HG02642 (cell line): ENCODE measurements around the gene ABLIM2.

Experiments
- ATAC-seq: cut with Tn5 transposase; IDR thresholded peaks from one replicate; pipeline ENCODE4 v1.9.1; 2021; ENCODE audit warnings: mild to moderate bottlenecking; ENCODE audit not compliant: unreplicated experiment, poor library complexity

The ABLIM2 gene

DNA sequence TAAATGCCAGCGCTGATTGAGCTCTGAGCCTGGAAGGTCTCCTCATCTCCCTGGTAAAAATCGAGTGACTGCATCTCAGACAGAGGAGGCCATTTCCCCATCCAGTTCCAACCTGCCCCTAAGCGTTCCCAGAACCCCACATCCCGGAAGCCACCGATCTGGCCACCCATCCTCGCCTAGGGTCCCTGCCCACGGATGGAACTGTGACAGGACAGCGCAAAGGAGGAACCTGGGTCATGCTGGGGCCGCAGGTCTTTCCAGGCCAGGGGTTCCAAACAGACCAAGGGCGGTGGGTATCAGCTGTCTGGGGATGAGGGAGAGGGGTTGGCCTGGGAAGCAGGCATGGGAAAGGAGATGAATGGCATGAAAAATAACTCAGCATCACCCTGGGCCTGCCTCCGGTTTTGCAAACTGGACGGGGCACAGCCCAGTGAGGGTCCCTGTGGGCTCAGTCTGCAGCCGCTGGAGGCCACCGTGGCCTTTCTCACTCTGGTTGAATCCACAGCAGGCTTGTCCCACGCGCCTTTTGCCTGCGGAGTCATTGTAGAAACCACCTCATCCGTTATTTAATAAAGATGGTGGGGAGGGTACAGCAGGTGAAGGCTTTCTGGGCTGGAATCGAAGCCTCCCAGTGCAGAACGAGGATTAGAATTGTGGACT lies 49.1 kb downstream of the ABLIM2 start:
- no peak for ATAC-seq

DNA sequence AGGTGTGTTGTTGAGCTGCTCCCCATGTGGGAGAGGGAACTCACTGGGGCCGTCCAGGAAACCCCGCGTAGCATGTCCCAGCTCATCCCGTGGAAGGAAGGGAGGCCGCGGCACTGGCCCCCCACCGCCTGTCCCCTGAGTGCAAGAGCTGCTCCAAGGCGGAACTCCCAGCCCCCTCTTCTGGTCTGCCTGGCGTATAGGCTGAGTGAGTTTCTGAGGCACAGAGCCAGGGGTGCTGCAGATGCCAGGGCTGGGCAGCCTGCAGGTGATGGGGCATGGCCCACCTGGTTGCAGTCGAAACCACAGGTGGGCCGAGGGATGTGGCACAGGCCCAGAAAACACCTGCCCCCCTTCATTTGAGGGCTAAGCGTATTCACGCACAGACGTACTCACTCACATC lies 49.6 kb downstream of the ABLIM2 start:
- ATAC-seq, result no peak

DNA sequence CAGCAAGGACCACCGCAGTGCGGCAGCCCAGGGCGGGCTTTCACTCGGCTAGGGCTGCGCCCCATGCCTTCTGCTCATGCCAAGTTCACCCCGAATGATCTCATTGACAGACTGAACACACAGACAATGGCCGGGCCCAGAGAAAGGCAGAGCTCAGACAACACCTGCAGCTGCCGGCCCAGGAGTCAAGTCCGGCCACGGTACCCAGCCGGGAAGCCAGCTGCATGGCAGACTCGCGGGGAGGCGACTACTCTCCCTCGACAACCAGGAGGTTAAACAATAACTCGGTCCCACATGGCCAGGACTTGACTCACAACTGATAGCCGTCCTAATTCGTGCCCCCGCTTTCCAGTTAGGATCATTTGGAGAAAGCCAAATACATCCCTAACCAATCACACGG lies 50.4 kb downstream of the ABLIM2 start:
- no peak for ATAC-seq

DNA sequence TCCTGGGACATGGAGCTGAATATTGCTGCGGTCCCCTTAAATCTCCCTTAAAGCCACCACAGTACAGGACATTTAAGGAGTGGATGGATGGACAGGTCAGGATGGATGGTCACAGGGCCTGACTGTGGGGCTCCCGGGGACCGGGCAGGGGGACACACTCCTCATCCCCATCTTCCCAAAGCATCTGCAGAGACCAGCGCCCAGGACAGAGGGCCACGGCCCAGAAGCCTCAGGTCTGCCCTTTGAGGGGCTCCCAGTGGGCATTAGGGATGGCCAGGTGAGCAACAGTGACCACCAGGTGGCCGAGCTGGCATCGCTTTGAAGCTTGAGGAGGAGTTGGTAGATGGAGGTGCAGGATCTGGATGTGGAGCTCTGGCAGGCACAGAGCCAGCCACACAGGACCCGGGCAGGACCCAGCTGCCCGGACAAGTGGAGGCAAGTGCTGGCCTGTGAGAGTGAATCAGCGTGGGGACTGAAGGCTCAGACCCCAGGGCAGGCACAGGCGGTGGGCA lies 51.4 kb downstream of the ABLIM2 start:
- no peak for ATAC-seq

DNA sequence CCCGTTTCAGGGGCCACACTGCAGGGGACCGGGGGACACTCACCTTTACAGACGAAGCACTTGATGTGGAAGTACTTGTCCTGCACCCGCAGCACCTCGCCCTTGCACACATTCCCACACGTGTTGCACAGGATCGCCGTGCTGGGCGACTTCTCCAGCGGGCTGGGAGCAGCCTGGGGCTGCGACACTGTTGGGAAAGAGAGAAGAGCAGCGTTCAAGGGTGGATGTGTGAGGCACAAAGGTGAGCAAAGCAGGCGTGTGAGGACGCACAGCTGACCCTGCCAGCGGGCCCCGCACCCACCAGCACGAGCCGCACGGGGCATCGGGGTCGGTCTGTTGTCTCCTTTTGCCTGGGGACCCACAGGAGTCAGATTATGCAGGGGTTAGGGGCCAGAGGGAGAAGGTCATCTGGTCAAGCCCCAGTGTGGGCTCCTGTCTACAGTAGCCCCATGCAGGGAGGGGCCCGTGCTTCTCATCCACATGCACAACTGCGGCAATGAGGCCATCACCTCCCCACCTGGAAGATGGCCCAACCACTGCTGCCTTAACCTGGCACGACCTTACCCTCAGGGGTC lies 52.1 kb downstream of the ABLIM2 start:
- ATAC-seq, result no peak

DNA sequence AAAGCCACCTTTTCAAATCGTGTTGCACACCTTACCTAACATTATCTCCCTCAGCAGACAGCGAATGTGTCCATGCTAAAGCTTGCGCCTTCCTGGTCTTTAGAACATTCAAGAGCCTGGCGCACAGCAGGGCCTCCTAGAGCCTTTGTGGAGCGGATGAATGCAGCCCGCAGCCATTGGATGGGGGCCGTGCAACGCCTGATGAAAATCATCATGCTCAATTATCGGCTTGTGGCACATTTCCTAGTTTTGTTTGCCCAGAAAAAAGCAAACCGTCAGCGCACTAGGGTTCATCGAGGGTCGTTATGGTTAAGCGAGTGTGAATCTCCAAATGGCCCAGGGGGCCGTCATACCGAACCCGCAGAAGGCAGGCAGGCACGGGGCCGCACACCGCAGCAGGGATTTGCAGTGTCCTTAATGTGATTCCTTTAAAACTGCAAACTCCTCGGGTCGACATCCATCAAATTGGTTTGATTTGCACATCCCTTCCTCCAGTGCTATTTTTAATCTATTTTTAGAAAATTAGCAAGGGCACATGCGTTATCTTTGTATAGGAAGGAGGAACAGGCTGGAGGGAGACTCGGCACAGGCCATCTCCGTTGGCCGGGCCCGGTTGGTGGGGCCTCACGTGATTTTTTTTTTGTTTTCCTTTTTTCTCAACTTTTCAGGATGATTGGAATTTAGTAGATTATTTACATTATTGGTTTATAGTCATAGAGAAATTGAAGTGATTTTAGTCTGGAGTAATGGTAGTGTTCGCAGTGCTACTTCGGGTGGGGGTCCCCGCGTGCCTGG lies 53.1 kb downstream of the ABLIM2 start:
- no peak for ATAC-seq

DNA sequence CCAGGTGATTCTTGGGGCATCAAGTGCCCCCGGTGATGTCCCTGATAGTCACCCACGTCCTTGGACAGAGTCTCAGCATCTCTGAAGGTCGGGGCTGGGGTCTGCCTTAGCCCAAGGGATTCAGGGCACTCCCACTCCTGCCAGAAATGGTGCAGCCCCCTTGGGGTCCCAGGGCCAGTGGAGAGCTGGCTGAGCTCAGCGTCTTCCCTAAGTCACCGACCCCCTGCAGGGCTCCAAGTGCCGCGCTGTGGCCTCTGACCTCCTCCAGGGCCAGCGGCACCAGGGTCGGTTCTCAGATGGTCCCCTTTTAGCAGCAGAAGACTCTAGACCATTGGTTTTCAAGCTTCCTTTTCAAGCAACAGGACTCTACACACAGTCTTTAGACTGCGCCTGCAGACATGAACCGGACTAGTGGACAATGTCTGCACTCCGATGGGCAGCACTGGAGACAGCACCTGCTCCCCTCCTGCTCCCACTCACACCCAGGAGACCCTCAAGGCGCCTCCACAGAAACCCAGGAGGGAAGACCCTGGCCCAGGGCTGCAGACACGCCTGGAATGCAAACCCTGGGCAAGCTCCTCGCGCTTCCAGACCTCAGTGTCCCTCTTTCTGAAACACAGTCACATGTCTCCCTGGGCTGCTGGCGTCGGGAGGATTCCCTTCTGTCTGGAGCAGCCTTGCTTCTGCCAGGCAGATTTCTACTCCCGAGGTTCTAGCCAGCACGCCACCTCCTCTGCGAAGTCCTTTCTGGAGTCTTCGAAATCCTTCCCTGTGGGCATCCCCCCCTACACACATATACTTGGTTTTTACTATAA lies 53.9 kb downstream of the ABLIM2 start:
- no peak for ATAC-seq

DNA sequence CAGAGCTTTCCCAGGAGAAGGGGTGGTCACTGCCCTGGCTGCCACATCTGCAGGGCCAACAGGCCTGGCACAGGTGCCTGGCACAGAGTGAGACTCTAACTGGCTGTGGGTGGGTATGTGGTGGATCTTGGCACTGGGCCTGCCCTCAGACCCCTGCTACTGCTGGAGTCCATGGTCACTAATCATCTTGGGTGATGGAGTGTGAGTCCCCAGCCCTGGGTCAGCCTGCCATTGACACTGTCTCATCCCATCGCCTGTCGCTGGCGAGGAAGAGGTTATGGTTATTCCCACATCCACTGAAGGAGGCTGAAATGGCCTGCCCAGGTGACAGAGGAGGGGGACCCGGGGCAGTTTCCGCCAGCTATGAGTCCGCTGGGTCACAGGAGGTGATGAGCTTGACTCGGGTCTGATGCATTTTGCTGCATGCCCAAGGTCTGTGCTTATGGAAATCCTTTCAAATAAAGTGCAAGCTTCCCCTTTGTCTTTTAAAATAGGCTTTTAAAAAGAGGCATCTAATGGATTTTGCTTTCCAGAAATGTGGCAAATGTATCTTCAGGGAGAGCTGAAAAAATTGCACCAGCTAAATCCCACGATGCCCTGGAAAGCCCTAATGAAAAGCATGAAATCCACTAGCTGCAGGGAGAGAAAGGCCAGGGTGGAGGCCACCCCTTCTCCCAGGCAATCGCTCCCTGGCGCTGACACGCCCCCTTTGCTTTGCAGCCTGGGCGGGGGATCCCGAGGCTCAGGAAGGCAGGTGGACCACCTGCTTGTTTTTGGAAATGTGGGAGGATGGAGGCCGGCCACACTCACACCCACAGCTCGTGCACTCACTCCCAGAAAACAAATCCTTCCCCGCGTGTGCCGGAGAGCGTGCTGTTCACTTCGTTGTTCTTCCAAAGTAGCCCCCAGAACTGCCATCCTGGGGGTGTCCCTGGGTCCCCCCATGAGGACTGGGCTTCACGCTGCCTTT lies 54.9 kb downstream of the ABLIM2 start:
- no peak for ATAC-seq

DNA sequence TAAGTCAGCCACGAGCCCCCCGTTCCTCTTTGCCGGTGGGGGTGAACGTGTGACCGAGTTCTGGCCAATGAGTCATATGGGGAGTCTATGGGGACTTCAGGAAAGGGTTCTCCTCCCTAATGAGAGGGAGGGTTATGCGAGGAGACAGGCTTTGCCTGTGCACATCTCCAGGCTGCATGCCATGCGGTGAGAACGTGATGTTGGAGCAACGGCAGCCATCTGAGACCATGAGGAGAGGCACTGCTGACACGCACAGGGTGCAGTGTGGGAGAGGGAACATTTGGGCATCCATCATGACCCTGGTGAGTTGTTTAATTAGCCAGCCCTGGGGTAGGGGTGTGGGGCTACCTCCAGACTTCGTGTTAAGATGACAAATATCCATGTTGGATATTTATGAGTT lies 55.8 kb downstream of the ABLIM2 start:
- ATAC-seq, result no peak

DNA sequence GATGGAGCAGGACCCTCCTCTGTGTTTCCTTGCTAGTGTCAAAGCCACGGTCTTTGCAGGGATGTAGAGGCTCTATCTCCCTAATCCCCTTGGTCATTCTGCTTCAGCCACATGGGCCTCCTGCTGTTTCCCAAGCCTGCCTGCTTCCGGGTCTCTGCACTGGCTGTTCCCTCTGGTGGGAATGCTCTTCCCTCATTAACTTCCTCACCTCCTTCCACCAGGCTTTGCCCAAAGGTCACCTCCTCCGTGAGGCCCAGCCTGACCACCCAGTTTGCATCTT lies 56.6 kb downstream of the ABLIM2 start:
- ATAC-seq, result no peak

DNA sequence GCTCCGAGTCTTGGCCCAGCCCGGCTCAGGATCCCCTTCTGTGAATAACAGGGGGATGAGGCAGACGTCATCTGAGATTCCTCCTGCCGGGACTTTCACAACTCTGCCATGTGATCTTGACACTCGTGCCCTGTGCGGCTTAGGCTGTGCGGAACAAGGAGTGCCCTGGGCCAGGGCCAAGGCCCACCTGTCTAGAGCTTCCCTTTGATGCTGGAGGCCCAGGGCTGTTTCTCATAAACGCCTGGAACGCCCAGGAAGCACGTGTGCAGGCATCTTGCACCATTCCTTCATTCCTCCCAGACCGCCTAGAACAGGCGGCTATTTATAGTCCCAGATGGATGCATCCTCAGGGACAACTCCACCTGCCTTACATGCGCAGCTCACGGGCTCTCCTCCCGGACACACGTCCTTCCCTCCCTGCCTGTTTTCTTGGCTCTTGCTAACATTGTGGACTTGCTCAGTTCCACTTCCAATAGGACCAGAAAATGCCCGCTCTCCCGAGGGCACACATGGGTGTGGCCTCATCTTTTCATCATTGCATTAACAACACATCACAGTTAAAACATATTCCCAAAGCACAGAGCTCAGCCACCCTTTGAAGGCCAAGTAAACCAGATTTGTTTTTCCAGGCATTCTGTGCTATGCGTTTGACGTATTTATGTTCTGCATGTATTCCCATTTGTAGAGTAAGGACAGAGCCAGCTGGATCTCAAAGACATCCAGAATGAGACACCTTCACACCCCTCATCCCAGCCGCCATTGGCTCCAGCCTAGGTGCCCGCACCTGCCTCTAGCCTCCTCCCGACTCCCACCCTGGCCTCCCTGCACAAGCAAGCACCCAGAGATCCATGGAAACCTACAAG lies 57.2 kb downstream of the ABLIM2 start:
- no peak for ATAC-seq

DNA sequence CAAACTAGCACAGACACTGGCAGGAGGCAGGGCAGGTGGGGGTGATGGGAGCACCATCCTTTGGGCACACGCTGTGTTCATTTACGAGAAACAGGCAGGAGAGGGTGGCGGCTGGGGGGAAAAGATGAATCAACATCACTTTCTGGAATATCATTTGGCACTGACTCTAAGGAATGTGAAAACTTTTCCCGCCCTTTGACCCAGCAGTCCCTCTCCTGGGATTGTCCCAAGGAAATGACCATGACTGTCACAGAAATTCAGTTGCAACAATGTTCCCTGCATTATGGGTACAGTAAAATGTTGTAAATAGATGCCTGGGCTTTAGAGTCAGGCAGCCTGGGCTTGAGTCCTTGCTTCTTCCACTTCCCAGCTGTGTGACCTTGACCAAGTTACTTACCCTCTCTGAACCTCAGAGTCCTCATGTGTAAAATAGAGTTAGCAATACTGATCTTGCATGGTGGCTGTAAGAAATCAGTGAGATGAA lies 58.6 kb downstream of the ABLIM2 start:
- ATAC-seq, result no peak

DNA sequence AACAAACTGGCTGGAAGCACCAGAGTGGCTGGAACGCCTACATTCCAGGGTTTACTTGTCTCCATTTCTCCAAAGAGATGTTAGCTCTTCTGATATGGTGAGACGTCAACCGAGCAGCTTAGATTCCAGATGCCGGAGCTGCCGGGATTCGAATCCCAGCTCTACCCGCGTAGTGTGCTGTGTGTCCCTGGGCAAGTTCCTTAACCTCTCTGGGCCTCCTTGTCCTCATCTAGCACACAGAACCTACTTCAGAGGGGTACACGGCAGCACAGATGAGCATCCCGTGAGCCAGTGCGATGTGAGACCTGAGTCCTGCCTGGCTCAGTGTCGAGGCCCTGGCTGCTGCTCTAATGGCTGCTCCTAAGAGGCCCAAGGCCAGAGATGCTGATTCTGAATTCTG lies 60.1 kb downstream of the ABLIM2 start:
- no peak for ATAC-seq

DNA sequence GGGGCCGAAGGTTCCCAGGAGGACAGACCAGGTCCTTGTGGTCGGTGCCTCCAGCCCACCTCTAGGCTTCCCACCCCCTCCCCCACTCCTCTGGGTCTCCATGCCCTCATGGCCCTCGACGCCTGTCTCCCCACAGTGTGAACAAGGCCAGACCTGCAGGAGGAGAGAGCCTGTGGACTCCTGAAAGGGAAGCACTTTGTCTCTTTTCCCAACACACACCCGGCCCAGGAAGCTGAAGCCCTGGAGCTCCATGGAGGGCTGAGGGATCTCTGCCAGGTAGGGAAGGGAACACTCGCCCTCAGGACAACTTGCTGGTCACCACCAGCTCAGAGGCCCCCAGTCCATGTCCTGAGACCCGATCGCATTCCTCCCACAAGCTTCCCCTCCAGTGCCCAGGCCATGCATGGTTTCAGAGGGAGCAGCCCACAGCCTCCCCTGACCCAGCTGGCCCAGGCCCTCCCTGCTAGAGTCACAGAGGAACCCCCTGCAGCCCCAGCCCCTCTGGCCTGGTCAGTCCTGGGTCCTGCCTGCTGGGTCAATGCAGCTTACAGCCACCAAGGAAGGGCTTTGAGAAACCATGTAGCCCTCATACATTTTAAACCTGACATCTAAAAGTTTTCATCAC lies 60.8 kb downstream of the ABLIM2 start:
- no peak for ATAC-seq

DNA sequence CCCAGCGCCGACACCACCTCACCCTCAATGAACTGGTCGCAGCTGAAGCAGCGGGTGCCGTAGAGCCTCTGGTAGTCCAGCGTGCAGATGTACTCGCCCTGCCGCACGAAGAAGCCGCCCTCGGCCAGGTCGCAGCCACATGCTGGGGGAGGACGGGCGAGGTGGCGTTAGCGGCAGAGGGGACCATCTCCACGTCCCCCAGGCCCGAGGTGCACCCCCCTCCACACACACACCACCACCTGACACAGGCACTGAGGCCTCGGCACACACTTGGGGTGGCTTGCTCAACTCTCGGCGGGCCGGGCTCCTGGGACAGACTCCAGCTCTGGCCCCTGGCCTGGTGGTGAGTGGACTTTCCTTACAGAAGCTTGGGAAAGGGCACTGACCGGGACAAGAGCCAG lies 61.5 kb downstream of the ABLIM2 start:
- ATAC-seq, result no peak

DNA sequence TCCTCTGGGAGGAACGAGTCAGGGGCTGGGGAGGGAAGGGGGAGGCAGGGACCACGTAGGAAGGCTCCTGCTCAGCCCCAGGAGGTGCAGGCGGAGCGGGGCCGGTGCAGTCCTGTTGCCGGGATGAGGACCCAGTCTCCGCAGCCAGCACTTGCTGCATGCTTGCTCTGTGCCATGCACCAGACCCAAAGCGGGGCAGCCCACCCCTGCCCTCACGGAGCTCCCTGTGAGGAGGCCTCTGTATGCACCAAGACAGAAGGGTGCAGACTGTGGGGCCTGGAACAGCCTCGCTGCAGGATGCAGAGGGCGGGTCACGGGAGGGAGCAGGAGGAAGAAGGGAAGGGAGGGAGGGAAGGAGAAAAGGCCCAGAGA lies 61.9 kb downstream of the ABLIM2 start:
- no peak for ATAC-seq

DNA sequence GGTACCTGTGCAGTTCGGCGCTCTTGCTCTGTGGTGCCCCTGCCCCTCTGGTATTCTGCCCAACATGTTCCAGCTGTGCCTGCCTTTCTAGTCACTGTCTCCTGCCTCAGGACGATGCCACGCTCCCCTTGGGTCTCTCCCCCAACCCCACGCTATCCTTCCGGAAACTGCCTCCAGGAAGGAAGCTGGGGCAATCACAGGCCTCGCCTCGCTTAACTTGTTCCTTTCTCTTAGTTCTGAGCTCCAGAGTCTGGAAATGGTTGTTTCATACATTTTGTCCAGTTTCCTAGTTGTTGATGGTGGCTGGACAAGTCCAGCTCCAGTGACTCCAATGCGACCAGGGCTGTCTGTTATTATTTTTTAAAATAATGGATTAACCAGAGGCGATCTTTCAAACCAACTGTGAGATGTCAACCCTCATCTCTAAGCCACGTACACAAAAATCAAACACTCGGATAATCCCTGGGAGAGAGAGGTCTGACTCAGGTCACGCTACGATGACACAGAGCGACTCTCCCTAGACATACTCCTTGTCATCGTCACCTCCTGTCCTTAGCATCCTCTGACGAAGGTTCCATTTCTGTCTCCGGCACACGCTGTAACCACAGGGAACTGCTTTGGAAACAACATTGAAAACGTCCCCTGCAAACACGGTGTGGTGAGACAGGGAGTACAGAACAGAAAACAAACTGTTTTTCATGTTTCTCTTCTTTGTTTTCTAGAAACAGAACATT lies 62.5 kb downstream of the ABLIM2 start:
- ATAC-seq, result no peak
